IMR-90 (cell line): ENCODE results near the gene ZBTB7B. TPM values are rescaled to one million over a fixed set of nuclear protein-coding genes. Genes with fewer than 3 reads are reported as not detected.

ENCODE experiments used
- ATAC-seq: fragments of 200-7000 bp; cut with Tn5 transposase; 2 replicates; pipeline ENCODE4 v1.9.1; 2020; ENCODE audit warnings: low read depth, mild to moderate bottlenecking, moderate library complexity
- BruUV-seq: library from RNA; stranded (reverse); fragments of 400-500 nt; replicated peaks from 2 replicates; lab custom pipeline; 2021; lab: Mats Ljungman, UMichigan
- CTCF ChIA-PET: fragments of 300-600 bp; formaldehyde crosslinking; extraction: SDS; loops from one replicate; lab custom pipeline; 2021; ENCODE audit warnings: antibody characterized with exemption; lab: Yijun Ruan, JAX
- POLR2A ChIA-PET: fragments of 300-600 bp; sonication (Branson Sonifier 250); formaldehyde crosslinking; loops from one replicate; lab custom pipeline; 2022; ENCODE audit warnings: antibody characterized with exemption; ENCODE audit not compliant: unreplicated experiment; lab: Charles Lee
- DNase-seq: peaks from one replicate; pipeline ENCODE4 v3.0.0; 2013
- H2AFZ ChIP-seq: replicated peaks from 2 replicates; pipeline ENCODE3; 2013; ENCODE audit warnings: low read length, mild to moderate bottlenecking; ENCODE audit not compliant: poor library complexity
- H2AK5ac ChIP-seq: 2 replicates; pipeline ENCODE4 v1.6.1; 2013; ENCODE audit warnings: low read depth, low read length, inconsistent platforms
- H2AK9ac ChIP-seq: replicated peaks from 2 replicates; pipeline ENCODE3; 2013; ENCODE audit warnings: mild to moderate bottlenecking, low read depth, low read length, moderate library complexity; ENCODE audit not compliant: poor library complexity
- H2BK120ac ChIP-seq: 2 replicates; pipeline ENCODE4 v1.6.1; 2013; ENCODE audit warnings: low read depth, low read length, inconsistent platforms
- H2BK15ac ChIP-seq: 3 replicates; pipeline ENCODE4 v1.6.1; 2013; ENCODE audit warnings: low read depth, low read length, inconsistent platforms
- H2BK20ac ChIP-seq: 2 replicates; pipeline ENCODE4 v1.6.1; 2013; ENCODE audit warnings: low read depth, mild to moderate bottlenecking, inconsistent platforms, low read length, moderate library complexity
- H2BK5ac ChIP-seq: 2 replicates; pipeline ENCODE4 v1.6.1; 2013; ENCODE audit warnings: mild to moderate bottlenecking, low read depth, low read length, inconsistent platforms; ENCODE audit not compliant: poor library complexity, severe bottlenecking
- H3K14ac ChIP-seq: replicated peaks from 2 replicates; pipeline ENCODE4 v1.6.1; 2013; ENCODE audit warnings: low read depth, low read length, inconsistent platforms
- H3K18ac ChIP-seq: 2 replicates; pipeline ENCODE4 v1.6.1; 2013; ENCODE audit warnings: low read depth, low read length, control low read depth
- H3K23ac ChIP-seq: 2 replicates; pipeline ENCODE4 v1.6.1; 2013; ENCODE audit warnings: low read depth, low read length, inconsistent platforms
- H3K27ac ChIP-seq: 2 replicates; pipeline ENCODE4 v1.5.1; 2013; ENCODE audit warnings: mild to moderate bottlenecking, control low read depth, low read length; ENCODE audit not compliant: insufficient read depth
- H3K27me3 ChIP-seq: 2 replicates; pipeline ENCODE4 v1.6.1; 2013; ENCODE audit warnings: low read length; ENCODE audit not compliant: control insufficient read depth, insufficient read depth
- H3K36me3 ChIP-seq: 2 replicates; pipeline ENCODE4 v1.6.1; 2013; ENCODE audit warnings: low read length, mixed read lengths; ENCODE audit not compliant: control insufficient read depth, insufficient read depth
- H3K4ac ChIP-seq: 2 replicates; pipeline ENCODE4 v1.6.1; 2013; ENCODE audit warnings: low read depth, low read length, inconsistent platforms
- H3K4me1 ChIP-seq: 2 replicates; pipeline ENCODE4 v1.6.1; 2013; ENCODE audit warnings: low read length, mixed read lengths; ENCODE audit not compliant: control insufficient read depth, insufficient read depth
- H3K4me2 ChIP-seq: 2 replicates; pipeline ENCODE4 v1.6.1; 2013; ENCODE audit warnings: low read depth, mild to moderate bottlenecking, control low read depth, low read length, moderate library complexity
- H3K4me3 ChIP-seq: 2 replicates; pipeline ENCODE4 v1.5.1; 2013; ENCODE audit warnings: low read depth, mild to moderate bottlenecking, control low read depth, low read length, moderate library complexity; ENCODE audit not compliant: insufficient read depth
- H3K56ac ChIP-seq: 2 replicates; pipeline ENCODE4 v1.6.1; 2013; ENCODE audit warnings: low read length, inconsistent platforms; ENCODE audit not compliant: insufficient read depth; ENCODE audit errors: extremely low read depth
- H3K79me1 ChIP-seq, 2 experiments: 2 replicates each; pipeline ENCODE4 v1.6.1; 2013; ENCODE audit warnings: low read length in 2 of 2, inconsistent platforms in 1 of 2, low read depth in 1 of 2
- H3K9ac ChIP-seq: 2 replicates; pipeline ENCODE4 v1.6.1; 2013; ENCODE audit warnings: low read depth, low read length, control low read depth
- H3K9me1 ChIP-seq: 2 replicates; pipeline ENCODE4 v1.6.1; 2013; ENCODE audit warnings: low read length, inconsistent platforms; ENCODE audit not compliant: insufficient read depth
- H3K9me3 ChIP-seq: 2 replicates; pipeline ENCODE4 v1.6.1; 2013; ENCODE audit warnings: low read length; ENCODE audit not compliant: control insufficient read depth, insufficient read depth
- H4K20me1 ChIP-seq: 2 replicates; pipeline ENCODE4 v1.6.1; 2013; ENCODE audit warnings: low read length, inconsistent platforms; ENCODE audit not compliant: insufficient read depth
- H4K5ac ChIP-seq: 2 replicates; pipeline ENCODE4 v1.6.1; 2013; ENCODE audit warnings: mild to moderate bottlenecking, low read depth, low read length, control low read depth
- H4K8ac ChIP-seq, 2 experiments: 2 replicates each; pipeline ENCODE4 v1.6.1; 2013; ENCODE audit warnings: low read depth in 2 of 2, low read length in 2 of 2, control low read depth in 1 of 2, inconsistent platforms in 1 of 2
- H4K91ac ChIP-seq: 2 replicates; pipeline ENCODE4 v1.6.1; 2013; ENCODE audit warnings: low read depth, low read length, inconsistent platforms; ENCODE audit not compliant: insufficient read depth
- MAFK ChIP-seq: IDR thresholded peaks from 2 replicates; pipeline ENCODE4 v1.6.1; 2012; ENCODE audit warnings: low read depth, low read length, improper control_type of control experiment
- MAZ ChIP-seq: IDR thresholded peaks from 2 replicates; pipeline ENCODE4 v1.6.1; 2012; ENCODE audit warnings: low read depth, mild to moderate bottlenecking, low read length, improper control_type of control experiment, moderate library complexity, borderline replicate concordance
- WGBS, 2 experiments: methylation state at CpG; one replicate each; pipeline versions ENCODE4 v1.1.5 to v1.1.7; 2013; ENCODE audit warnings: missing lambda C conversion rate in 2 of 2; ENCODE audit not compliant: insufficient read length in 1 of 2; ENCODE audit errors: extremely low coverage in 2 of 2; 5-methylcytosine and 5-hydroxymethylcytosine counted together
- dilution Hi-C: fragments of 300-500 bp; cut with HindIII; formaldehyde crosslinking; loops from one replicate; pipeline ENCODE4 v1.14.3; 2018; ENCODE audit warnings: low sequenced_read_pairs; ENCODE audit not compliant: unreplicated experiment
- in situ Hi-C: fragments of 300-500 bp; cut with MboI; formaldehyde crosslinking; loops from 3 replicates; pipeline ENCODE4 v1.14.3; 2019; ENCODE audit warnings: low sequenced_read_pairs, inconsistent platforms, mixed read lengths
- intact Hi-C: fragments of 100-400 bp; cut with micrococcal nuclease; formaldehyde crosslinking; loops from 2 replicates; pipeline ENCODE4 v1.10.0; 2022
- polyA plus RNA-seq, 3 experiments: library from polyadenylated mRNA; depleted of rRNA; stranded (reverse); fragments of >200 nt; gene quantifications; 2 replicates each; pipeline ENCODE4 v1.2.3, GENCODE V29; 2012; ENCODE audit warnings: low replicate concordance in 1 of 3
- total RNA-seq: library from RNA; depleted of rRNA; stranded (reverse); fragments of >200 nt; gene quantifications from 2 replicates; pipeline ENCODE4 v1.2.3, GENCODE V29; 2012

Gene ZBTB7B
- total and polyA plus RNA-seq, 2 of the 4 experiments (the other 2 are of a cell fraction): 7.7 to 17.4 TPM

DNA sequence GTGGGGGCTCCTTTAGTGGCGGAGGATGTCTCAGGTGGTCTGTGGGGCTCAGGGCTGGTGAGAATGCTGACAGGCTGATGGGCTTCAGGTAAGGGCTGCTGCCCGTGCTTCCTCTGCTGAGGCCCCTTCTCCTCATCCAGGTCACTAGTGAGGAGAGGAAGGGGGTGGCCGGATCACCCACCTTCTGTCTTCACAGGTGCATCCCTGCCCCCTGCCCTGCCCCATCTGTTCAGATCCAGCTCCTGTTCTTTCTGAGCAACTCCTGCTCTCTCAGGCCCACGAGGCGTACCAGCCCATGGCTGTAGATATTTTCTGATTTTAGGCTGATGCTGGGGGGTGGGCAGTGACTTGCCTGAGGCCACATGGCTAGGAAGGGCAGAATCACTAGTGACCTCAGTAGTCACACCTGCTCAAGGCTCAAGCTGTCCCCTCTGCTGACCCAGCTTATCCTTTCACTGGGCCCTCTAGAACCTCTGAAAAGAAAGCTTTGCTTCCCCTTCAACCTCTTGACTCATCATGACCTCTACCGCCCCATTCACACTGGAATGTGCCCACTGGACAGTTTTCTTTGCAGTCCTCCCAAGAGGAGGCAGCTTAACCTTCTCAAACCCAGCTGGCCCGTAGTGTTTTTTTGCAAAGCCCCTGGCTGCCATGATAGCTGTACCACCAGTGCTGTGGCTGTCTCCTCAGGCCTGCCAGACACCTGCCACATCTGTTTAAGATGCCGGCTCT lies 16.2 kb downstream of the ZBTB7B start:
- Histone ChIP-seq H3K4me1 (peaks cover 6% of the 10 kb centered on the region; the same call in 1 of the 2 replicates), H2AFZ (no peak overlapping the region), H3K23ac (no peak overlapping the region), H3K27ac (no peak overlapping the region), H4K20me1 (no peaks in the 10 kb centered on the region; the same call in 1 of the 2 replicates), H3K9me3 (no peaks in the 10 kb centered on the region), H4K91ac (no peak overlapping the region), H2BK5ac (no peak overlapping the region), H2BK20ac (no peak overlapping the region), H2BK120ac (no peak overlapping the region), H2AK9ac (peak overlapping the region; percentile 55), H3K9me1 (peaks cover 2% of the 10 kb centered on the region; the same call in 1 of the 2 replicates), H2AK5ac (peak overlapping the region; percentile 51; the same call in 1 of the 2 replicates), H3K9ac (no peak overlapping the region), H3K36me3 (peaks cover 21% of the 10 kb centered on the region), H3K79me1 (peaks cover 0 to 5% of the 10 kb centered on the region in 2 experiments; a peak in 1 of 4 replicates), H3K4ac (no peak overlapping the region), H3K27me3 (peaks cover 2% of the 10 kb centered on the region; the same call in 1 of the 2 replicates), H3K4me3 (no peak overlapping the region), H3K18ac (no peak overlapping the region), H3K56ac (no peak overlapping the region), H4K8ac (no peak overlapping the region), H4K5ac (no peak overlapping the region), H3K4me2 (no peak overlapping the region), H3K14ac (no peak overlapping the region), H2BK15ac (peak overlapping the region; percentile 37; the same call in 1 of the 3 replicates)
- BruUV-seq: no TSS peak
- POLR2A ChIA-PET: no interaction called here
- ATAC-seq (no peak), DNase-seq (no peak)
- TF ChIP-seq MAFK (0 out of 2 replicates have a peak, but pooled peaks have one; percentile 45), MAZ (no peak)
- 64% methylated on average over 3 of the region's 8 CpGs; no CpG with 5 or more reads in 1 of the 2 experiments for WGBS, 2 experiments
- dilution Hi-C loops (no loop called here), in situ Hi-C loops (no loop called here), intact Hi-C loops (no loop called here)
- CTCF ChIA-PET: interaction anchor here (0.6 to 1.1 kb wide), 2 partner anchors 16 to 20 kb away, joined by 3 read pairs; no protein-coding TSS in a partner anchor
